ENCODE measurements around the gene LRCH3.
A peak's percentile ranks its signal among the peaks of the same experiment; 100 is the strongest.

LRCH3 gene

GRCh38 chr3:197791113-197791891 lies at the start of gene LRCH3:
Gene LRCH3, plus strand, starts transcription at chr3:197791254. Its CDS starts 25 bp downstream, at chr3:197791279.
- DNase-seq (ENCODE audit: low spot score) = peak; percentile 82

GRCh38 chr3:197742787-197743186 lies 48.3 kb upstream of the LRCH3 start:
- DNase-seq (ENCODE audit: low spot score) = no peak

GRCh38 chr3:197746209-197746608 lies 44.8 kb upstream of the LRCH3 start:
- DNase-seq (ENCODE audit: low spot score) = no peak

- no peak for DNase-seq (ENCODE audit: low spot score)
These were observed 44.2 kb upstream of the LRCH3 start for GRCh38 chr3:197746801-197747237.

GRCh38 chr3:197748597-197749314 lies 42.3 kb upstream of the LRCH3 start:
- DNase-seq (ENCODE audit: low spot score) = no peak

- DNase-seq (ENCODE audit: low spot score) = peak; percentile 32
These were observed 41.8 kb upstream of the LRCH3 start for GRCh38 chr3:197749315-197749600.

- DNase-seq (ENCODE audit: low spot score) = peak; percentile 90
These were observed 41.3 kb upstream of the LRCH3 start, which contains the start of gene FYTTD1 for GRCh38 chr3:197749601-197750395. Gene FYTTD1, plus strand, starts transcription at chr3:197749883. Its CDS starts 89 bp downstream, at chr3:197749972.

- DNase-seq (ENCODE audit: low spot score) = peak; percentile 48
These were observed 40.6 kb upstream of the LRCH3 start for GRCh38 chr3:197750396-197750831.

- DNase-seq (ENCODE audit: low spot score) = no peak
These were observed 40.0 kb upstream of the LRCH3 start for GRCh38 chr3:197750858-197751737.

- DNase-seq (ENCODE audit: low spot score) = no peak
These were observed 38.9 kb upstream of the LRCH3 start for GRCh38 chr3:197752107-197752506.

GRCh38 chr3:197753263-197753662 lies 37.8 kb upstream of the LRCH3 start:
- no peak for DNase-seq (ENCODE audit: low spot score)

GRCh38 chr3:197756704-197757103 lies 34.4 kb upstream of the LRCH3 start:
- no peak for DNase-seq (ENCODE audit: low spot score)

GRCh38 chr3:197758512-197758911 lies 32.5 kb upstream of the LRCH3 start:
- no peak for DNase-seq (ENCODE audit: low spot score)

- DNase-seq (ENCODE audit: low spot score) = no peak
These were observed 29.3 kb upstream of the LRCH3 start for GRCh38 chr3:197761784-197762183.

GRCh38 chr3:197775317-197775716 lies 15.7 kb upstream of the LRCH3 start:
- DNase-seq (ENCODE audit: low spot score) = no peak

- DNase-seq (ENCODE audit: low spot score) = no peak
These were observed 8.8 kb upstream of the LRCH3 start for GRCh38 chr3:197782230-197782629.

- no peak for DNase-seq (ENCODE audit: low spot score)
These were observed 7.0 kb upstream of the LRCH3 start for GRCh38 chr3:197784019-197784585.

- DNase-seq (ENCODE audit: low spot score) = no peak
These were observed 3.6 kb upstream of the LRCH3 start for GRCh38 chr3:197787412-197787811.

- no peak for DNase-seq (ENCODE audit: low spot score)
These were observed 1.7 kb upstream of the LRCH3 start for GRCh38 chr3:197789309-197789708.

GRCh38 chr3:197790033-197790432 lies 1.0 kb upstream of the LRCH3 start:
- no peak for DNase-seq (ENCODE audit: low spot score)

All from LoVo (cell line).